Fibroblast of lung (primary cell): Measurements from ENCODE around the gene TMEM140.
"Not testable (repeated sequence)": the region's sequence is repeated elsewhere in the genome, so short reads cannot be mapped to it uniquely, and the experiment has no call there.

Experiments
- CTCF ChIP-seq, 2 donors: IDR thresholded peaks in 1 of 2; conservative IDR thresholded peaks in 1 of 2; 1 replicate in 1 of 2; 2 replicates in 1 of 2; pipeline ENCODE4 v1.5.1; 2011 to 2012; ENCODE audit warnings: low read length in 2 of 2, control low read depth in 1 of 2, inconsistent platforms in 1 of 2, low read depth in 1 of 2, mild to moderate bottlenecking in 1 of 2
- EZH2 ChIP-seq: IDR thresholded peaks from 2 replicates; pipeline ENCODE4 v1.5.1; 2012; ENCODE audit warnings: low read length, control low read depth, mild to moderate bottlenecking; ENCODE audit errors: missing control alignments

GRCh38 chr7:135170998-135171481 lies 23.2 kb downstream of the TMEM140 start:
- not testable (repeated sequence) for TF ChIP-seq CTCF (conservative IDR thresholded peaks at IDR 0.05 in 1 of 2, IDR thresholded peaks at IDR 0.05 in 1 of 2; ENCODE audit: low read depth in 1 of 2, low read length in 2 of 2); EZH2
